EL (cell line): ENCODE results near the gene S100B.
"Not testable (repeated sequence)": the region's sequence is repeated elsewhere in the genome, so short reads cannot be mapped to it uniquely, and the experiment has no call there.

Source experiments
- DNase-seq: peaks from one replicate; pipeline ENCODE4 v3.0.0-alpha.2; 2016

S100B gene

GRCh38 chr21:46604975-46605766 is at the start of gene S100B:
Gene S100B, minus strand, starts transcription at chr21:46605082. Its CDS starts 2,667 bp downstream, at chr21:46602415.
- peak; percentile 25 for DNase-seq

- no peak for DNase-seq
These were observed 46.2 kb upstream of the S100B start for GRCh38 chr21:46651121-46651520.

GRCh38 chr21:46650476-46651098 is 45.7 kb upstream of the S100B start:
- DNase-seq = no peak

GRCh38 chr21:46649356-46649755 is 44.5 kb upstream of the S100B start:
- DNase-seq = no peak

- no peak for DNase-seq
These were observed 43.7 kb upstream of the S100B start for GRCh38 chr21:46648539-46648938.

- no peak for DNase-seq
These were observed 41.8 kb upstream of the S100B start for GRCh38 chr21:46646541-46647154.

GRCh38 chr21:46645840-46646239 is 41.0 kb upstream of the S100B start:
- no peak for DNase-seq

- DNase-seq = no peak
These were observed 38.7 kb upstream of the S100B start for GRCh38 chr21:46643379-46644177.

GRCh38 chr21:46641656-46642055 is 36.8 kb upstream of the S100B start:
- DNase-seq = no peak

- peak; percentile 26 for DNase-seq
These were observed 34.9 kb upstream of the S100B start for GRCh38 chr21:46639489-46640386.

- DNase-seq = no peak
These were observed 33.3 kb upstream of the S100B start for GRCh38 chr21:46637952-46638746.

GRCh38 chr21:46636550-46637285 is 31.8 kb upstream of the S100B start:
- no peak for DNase-seq

GRCh38 chr21:46636181-46636512 is 31.3 kb upstream of the S100B start:
- no peak for DNase-seq

- DNase-seq = peak; percentile 97
These were observed 30.7 kb upstream of the S100B start, which contains the start of gene PRMT2 for GRCh38 chr21:46635324-46636180. Gene PRMT2, plus strand, starts transcription at chr21:46635674. Its CDS starts 1,278 bp downstream, at chr21:46636952.

- peak; percentile 90 for DNase-seq
These were observed 30.1 kb upstream of the S100B start for GRCh38 chr21:46634966-46635323.

- no peak for DNase-seq
These were observed 29.5 kb upstream of the S100B start for GRCh38 chr21:46634427-46634826.

GRCh38 chr21:46633566-46633965 is 28.7 kb upstream of the S100B start:
- no peak for DNase-seq

GRCh38 chr21:46630915-46631314 is 26.0 kb upstream of the S100B start:
- not testable (repeated sequence) for DNase-seq

GRCh38 chr21:46628868-46629267 is 24.0 kb upstream of the S100B start:
- DNase-seq = no peak

GRCh38 chr21:46627726-46628125 is 22.8 kb upstream of the S100B start:
- peak; percentile 19 for DNase-seq
